AG10803 (cell line): ENCODE data around the gene LARP1B.
"Not testable (repeated sequence)": the region's sequence is repeated elsewhere in the genome, so short reads cannot be mapped to it uniquely, and the experiment has no call there.

Source experiments
- DNase-seq: peaks from one replicate; pipeline ENCODE4 v3.0.0; 2010; ENCODE audit warnings: low read depth
- H3K4me3 ChIP-seq: 2 replicates; pipeline ENCODE4 v1.5.1; 2011; ENCODE audit warnings: mild to moderate bottlenecking, low read length, control low read depth
- TF ChIP-seq, protein P1 (sequence below): conservative IDR thresholded peaks from 2 replicates; pipeline ENCODE4 v1.5.1; 2011; ENCODE audit warnings: mild to moderate bottlenecking, low read length, control low read depth, inconsistent platforms

Gene LARP1B

DNA sequence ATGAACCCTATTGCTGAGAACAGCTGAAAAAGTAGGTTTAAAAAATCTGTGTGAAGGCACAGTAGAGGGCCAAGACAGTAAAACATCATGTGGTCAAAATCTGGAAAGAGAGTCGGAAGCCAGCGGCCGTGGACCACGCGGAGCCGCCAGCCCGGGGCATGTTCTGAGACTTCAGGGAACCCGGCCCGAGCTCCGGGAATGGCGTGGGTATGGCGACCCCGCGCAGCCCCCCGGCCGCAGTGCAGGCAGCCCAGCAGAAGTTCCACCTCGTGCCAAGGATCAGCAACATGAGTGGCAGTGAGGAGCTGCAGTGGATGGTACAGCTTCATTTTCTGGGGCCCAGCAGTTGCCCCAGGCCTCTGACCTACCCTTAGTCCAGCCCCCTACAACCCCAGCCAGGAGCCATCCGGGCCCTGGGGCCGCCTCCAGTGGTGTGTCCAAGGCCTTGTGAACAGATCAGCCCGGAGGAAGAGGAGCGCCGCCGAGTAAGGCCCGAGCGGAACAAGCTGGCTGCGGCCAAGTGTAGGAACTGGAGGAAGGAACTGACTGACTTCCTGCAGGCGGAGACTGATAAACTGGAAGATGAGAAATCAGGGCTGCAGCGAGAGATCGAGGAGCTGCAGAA lies 94.2 kb downstream of the LARP1B start:
- no peak for DNase-seq
- TF ChIP-seq, protein P1, sequence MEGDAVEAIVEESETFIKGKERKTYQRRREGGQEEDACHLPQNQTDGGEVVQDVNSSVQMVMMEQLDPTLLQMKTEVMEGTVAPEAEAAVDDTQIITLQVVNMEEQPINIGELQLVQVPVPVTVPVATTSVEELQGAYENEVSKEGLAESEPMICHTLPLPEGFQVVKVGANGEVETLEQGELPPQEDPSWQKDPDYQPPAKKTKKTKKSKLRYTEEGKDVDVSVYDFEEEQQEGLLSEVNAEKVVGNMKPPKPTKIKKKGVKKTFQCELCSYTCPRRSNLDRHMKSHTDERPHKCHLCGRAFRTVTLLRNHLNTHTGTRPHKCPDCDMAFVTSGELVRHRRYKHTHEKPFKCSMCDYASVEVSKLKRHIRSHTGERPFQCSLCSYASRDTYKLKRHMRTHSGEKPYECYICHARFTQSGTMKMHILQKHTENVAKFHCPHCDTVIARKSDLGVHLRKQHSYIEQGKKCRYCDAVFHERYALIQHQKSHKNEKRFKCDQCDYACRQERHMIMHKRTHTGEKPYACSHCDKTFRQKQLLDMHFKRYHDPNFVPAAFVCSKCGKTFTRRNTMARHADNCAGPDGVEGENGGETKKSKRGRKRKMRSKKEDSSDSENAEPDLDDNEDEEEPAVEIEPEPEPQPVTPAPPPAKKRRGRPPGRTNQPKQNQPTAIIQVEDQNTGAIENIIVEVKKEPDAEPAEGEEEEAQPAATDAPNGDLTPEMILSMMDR = no peak
- no peak overlapping the region for H3K4me3 ChIP-seq

DNA sequence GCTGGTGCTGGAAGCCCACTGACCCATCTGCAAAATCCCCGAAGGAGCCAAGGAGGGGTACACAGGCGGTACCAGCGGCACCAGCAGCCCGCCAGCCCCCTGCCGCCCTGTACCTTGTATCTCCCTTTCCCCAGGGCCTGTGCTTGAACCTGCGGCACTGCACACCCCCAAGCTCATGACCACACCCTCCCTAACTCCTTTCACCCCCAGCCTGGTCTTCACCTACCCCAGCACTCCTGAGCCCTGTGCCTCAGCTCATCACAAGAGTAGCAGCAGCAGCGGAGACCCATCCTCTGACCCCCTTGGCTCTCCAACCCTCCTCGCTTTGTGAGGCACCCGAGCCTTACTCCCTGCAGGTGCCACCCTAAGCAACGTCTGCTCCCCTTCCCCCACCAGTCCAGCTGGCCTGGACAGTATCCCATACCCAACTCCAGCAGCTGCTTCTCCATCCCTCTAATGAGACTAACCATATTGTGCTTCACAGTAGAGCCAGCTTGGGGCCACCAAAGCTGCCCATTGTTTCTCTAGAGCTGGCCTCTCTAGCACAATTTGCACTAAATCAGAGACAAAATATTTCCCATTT lies 94.9 kb downstream of the LARP1B start:
- H3K4me3 ChIP-seq = no peak overlapping the region
- no peak for DNase-seq
- TF ChIP-seq, protein P1 = no peak

DNA sequence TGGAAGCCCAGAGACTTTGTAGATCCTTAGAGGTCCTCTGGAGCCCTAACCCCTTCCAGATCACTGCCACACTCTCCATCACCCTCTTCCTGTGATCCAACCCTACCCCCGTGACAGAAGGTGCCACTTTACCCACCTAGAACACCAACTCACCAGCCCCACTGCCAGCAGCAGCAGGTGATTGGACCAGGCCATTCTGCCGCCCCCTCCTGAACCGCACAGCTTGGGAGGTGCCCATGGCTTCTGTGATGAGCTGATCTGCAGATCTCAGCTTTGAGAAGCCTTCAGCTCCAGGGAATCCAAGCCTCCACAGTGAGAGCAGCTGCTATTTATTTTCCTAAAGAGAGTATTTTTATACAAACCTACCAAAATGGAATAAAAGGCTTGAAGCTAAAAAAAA lies 95.4 kb downstream of the LARP1B start:
- DNase-seq, H3K4me3 ChIP-seq: not testable (repeated sequence)

DNA sequence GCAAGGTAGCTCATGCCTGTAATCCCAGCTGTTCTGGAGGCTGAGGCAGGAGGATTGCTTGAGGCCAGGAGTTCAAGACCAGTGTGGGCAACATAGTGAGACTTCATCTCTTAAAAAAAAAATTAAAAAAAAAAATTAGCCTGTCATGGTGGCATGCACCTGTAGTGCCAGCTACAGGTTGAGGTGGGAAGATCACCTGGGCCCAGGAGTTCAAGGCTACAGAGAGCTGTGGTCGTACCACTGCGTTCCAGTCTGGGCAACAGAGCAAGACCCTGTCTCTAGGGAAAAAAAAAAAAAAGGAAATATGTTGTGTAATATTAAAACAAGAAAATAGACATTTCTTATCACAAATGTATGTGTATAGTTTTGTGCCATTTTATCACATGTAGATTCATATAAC lies 97.8 kb downstream of the LARP1B start:
- no peak for DNase-seq
- no peak overlapping the region for H3K4me3 ChIP-seq
- TF ChIP-seq, protein P1 = no peak

GRCh38 chr4:128159967-128160366 lies 98.9 kb downstream of the LARP1B start:
- DNase-seq = peak; percentile 3
- H3K4me3 ChIP-seq = no peak overlapping the region
- TF ChIP-seq, protein P1 = no peak

- TF ChIP-seq, protein P1 = no peak
- no peak for DNase-seq
- H3K4me3 ChIP-seq = no peak overlapping the region
Observed at GRCh38 chr4:128161138-128161537, 100.0 kb downstream of the LARP1B start.

DNA sequence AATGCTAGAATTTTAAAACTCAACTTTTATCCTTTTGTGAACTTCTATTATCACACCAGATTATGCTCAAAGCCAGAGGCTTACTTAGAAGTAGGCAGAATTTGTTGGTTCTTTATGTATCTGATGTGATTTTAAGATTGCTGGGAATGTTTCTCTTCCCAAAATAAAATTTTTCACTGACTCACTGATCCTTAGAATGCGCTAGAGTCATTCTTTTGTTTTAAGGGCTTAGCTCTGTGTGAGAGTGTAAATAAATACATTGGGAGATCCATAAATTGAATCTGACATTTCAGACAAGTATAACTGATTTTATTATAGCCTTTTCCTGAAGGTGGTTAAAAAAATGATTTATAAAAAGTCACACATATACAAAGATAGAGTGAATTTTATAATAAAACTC lies 101.3 kb downstream of the LARP1B start:
- H3K4me3 ChIP-seq = no peak overlapping the region
- TF ChIP-seq, protein P1 = no peak
- no peak for DNase-seq
